Immature natural killer cell (primary cell): Measurements from ENCODE around the gene APMAP. TPM values are rescaled to one million over a fixed set of nuclear protein-coding genes. Genes with fewer than 3 reads are reported as not detected.

Experiments used
- DNase-seq, 3 donors: peaks; one replicate each; pipeline ENCODE4 v3.0.0; 2022; ENCODE audit warnings: mixed read lengths in 1 of 3
- H3K27ac Mint-ChIP-seq, 6 donors: one replicate each; pipeline ENCODE4 v1.8.0; 2020; ENCODE audit warnings: mixed read lengths in 6 of 6, mild to moderate bottlenecking in 5 of 6, inconsistent platforms in 4 of 6, moderate library complexity in 3 of 6
- H3K27me3 Mint-ChIP-seq, 3 donors: one replicate each; pipeline ENCODE4 v1.8.0; 2020 to 2021; ENCODE audit warnings: low read depth in 3 of 3, mild to moderate bottlenecking in 3 of 3, mixed read lengths in 3 of 3, moderate library complexity in 3 of 3, inconsistent platforms in 1 of 3
- H3K36me3 Mint-ChIP-seq, 3 donors: one replicate each; pipeline ENCODE4 v1.8.0; 2020; ENCODE audit warnings: mixed read lengths in 3 of 3, inconsistent platforms in 2 of 3, mild to moderate bottlenecking in 2 of 3
- H3K4me1 Mint-ChIP-seq, 2 donors: one replicate each; pipeline ENCODE4 v1.8.0; 2020; ENCODE audit warnings: inconsistent platforms in 2 of 2, mild to moderate bottlenecking in 2 of 2, mixed read lengths in 2 of 2, moderate library complexity in 1 of 2
- H3K4me3 Mint-ChIP-seq, 5 donors: one replicate each; pipeline ENCODE4 v1.8.0; 2020; ENCODE audit warnings: mild to moderate bottlenecking in 5 of 5, mixed read lengths in 5 of 5, inconsistent platforms in 3 of 5, moderate library complexity in 3 of 5
- H3K9me3 Mint-ChIP-seq, 6 donors: one replicate each; pipeline ENCODE4 v1.8.0; 2020; ENCODE audit warnings: mild to moderate bottlenecking in 6 of 6, mixed read lengths in 6 of 6, inconsistent platforms in 4 of 6, moderate library complexity in 3 of 6
- polyA plus RNA-seq, 3 donors: library from polyadenylated mRNA; unstranded; fragments of 300-500 nt; fragmentation: Illumina TruSeq; gene quantifications; one replicate each; pipeline ENCODE4 v1.2.3, GENCODE V29; 2021

The APMAP gene
- polyA plus RNA-seq, 3 donors from 2014 or later = 649 to 1,111 (median 667) TPM

DNA sequence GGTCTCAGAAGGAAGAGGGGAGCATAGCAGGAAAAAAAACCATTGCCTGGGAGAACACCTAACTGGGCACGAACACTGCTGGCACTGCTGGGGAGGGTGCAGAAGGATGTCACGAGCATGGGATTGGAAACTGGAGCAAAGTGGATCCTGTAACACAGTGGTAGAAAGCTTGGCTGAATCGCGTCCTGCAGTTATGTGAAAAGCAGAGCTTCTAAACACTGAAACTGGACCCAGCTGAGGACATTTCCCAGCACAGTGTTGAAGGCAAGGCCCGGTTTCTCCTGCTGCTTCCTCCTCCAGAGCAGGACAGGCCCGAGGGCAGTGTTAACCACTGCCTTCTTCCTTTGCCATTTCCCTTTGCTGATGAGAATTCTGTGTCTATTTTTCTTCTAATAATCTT is 6.7 kb downstream of the APMAP start:
- H3K4me3 Mint-ChIP-seq = peak overlapping the region; percentile 75 to 100 (median 92)
- no peak for DNase-seq
- peaks cover 11 to 43% (median 14%) of the 10 kb centered on the region in 3 donors for H3K36me3 Mint-ChIP-seq
- H3K9me3 Mint-ChIP-seq = no peaks in the 10 kb centered on the region
- peak overlapping the region; percentile 95 to 100 (median 98) for H3K27ac Mint-ChIP-seq
- peaks cover 7 to 30% (median 17%) of the 10 kb centered on the region in 3 donors for H3K27me3 Mint-ChIP-seq
- peaks cover 100% of the 10 kb centered on the region in 2 donors for H3K4me1 Mint-ChIP-seq

DNA sequence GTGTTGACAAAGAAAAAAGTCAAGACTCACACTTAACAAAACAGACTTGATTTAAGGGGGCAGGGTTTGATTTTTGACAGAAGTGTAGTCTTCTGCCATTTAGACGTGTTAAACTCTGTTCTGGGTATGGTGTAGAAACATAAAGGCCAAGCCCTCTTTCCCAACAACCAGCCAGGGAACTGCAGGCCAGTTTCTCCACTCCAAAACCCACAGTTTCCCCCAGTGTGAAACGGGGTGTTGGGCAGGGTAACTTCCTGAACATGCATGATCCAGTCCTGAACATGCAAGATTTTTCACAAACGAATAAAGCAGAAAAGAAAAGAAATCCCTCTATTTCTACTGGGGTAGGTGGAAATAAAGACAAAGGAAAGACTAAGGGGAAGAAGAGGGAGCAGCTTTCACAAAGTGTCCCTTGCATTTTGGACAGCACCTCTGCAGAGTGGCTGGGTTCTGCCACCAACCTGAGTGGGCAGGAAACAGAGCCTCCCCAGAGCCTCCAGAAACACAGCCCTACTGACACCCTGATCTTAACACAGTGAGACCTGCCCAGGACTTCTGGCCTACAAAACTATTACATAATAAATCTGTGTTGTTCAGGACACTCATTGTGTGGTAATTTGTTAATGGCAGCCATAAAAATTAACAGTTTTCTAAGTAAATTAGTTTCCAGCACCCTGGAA is 7.5 kb downstream of the APMAP start:
- Mint-ChIP-seq H3K4me1 (peaks cover 100% of the 10 kb centered on the region in 2 donors), H3K36me3 (peaks cover 11 to 43% (median 12%) of the 10 kb centered on the region in 3 donors), H3K9me3 (no peaks in the 10 kb centered on the region), H3K4me3 (peak overlapping the region; percentile 75 to 100 (median 92)), H3K27me3 (peaks cover 7 to 28% (median 18%) of the 10 kb centered on the region in 3 donors), H3K27ac (peak overlapping the region; percentile 95 to 100 (median 98))
- no peak for DNase-seq

DNA sequence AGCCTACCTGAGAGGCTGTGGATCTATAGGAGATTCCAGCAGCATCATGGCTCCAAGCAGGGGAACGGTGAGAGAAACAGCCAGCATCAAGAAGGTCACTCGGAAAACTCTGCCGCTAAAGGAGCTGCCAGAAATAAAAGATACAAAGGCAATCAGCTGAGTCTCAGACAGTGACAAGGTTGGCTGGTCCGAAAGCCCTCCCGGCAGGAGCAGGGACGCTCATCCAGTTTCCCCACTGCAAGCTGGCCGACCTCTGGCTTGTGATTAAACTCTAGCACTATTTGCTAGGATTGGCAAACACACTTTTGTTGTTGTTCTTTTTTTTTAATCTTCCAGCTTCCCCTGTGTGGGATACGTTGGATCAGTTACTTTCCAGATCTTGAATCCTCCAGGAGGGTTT is 8.7 kb downstream of the APMAP start:
- H3K9me3 Mint-ChIP-seq = no peaks in the 10 kb centered on the region

DNA sequence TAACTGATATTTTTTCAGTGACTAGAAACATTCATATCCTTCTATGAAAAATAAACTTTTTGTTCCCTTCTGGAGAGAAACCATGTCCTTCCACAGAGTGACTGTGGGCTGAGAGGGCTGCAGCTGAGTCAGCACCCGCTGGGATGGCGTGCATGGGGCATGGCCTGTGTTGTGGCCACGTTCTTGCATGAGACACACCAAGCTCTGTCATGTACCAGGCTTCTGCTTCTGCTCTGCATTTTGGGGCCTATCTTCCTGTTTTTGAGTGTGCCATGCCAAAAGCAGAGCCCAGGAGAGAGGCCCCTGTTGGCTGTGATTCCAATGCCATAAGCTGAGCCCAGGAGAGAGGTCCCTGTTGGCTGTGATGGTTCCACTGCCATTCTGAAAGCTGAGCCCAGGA is 10.8 kb downstream of the APMAP start:
- peak overlapping the region; percentile 88 to 100 (median 95) for H3K27ac Mint-ChIP-seq
- H3K4me3 Mint-ChIP-seq = peak overlapping the region; percentile 66 to 88 (median 78)
- H3K27me3 Mint-ChIP-seq = peaks cover 6 to 22% (median 13%) of the 10 kb centered on the region in 3 donors
- peaks cover 100% of the 10 kb centered on the region in 2 donors for H3K4me1 Mint-ChIP-seq
- DNase-seq = no peak
- no peaks in the 10 kb centered on the region for H3K9me3 Mint-ChIP-seq
- H3K36me3 Mint-ChIP-seq = peaks cover 27 to 65% (median 29%) of the 10 kb centered on the region in 3 donors

More for the DNA sequence above, 8.7 kb downstream of the APMAP start:
- DNase-seq = no peak
- Mint-ChIP-seq H3K4me3 (peak overlapping the region in 3 of 5 donors; percentile 43 to 99 (median 85)), H3K27me3 (peaks cover 6 to 29% (median 16%) of the 10 kb centered on the region in 3 donors), H3K36me3 (peaks cover 14 to 49% (median 18%) of the 10 kb centered on the region in 3 donors), H3K4me1 (peaks cover 100% of the 10 kb centered on the region in 2 donors), H3K27ac (peak overlapping the region; percentile 95 to 100 (median 98))

DNA sequence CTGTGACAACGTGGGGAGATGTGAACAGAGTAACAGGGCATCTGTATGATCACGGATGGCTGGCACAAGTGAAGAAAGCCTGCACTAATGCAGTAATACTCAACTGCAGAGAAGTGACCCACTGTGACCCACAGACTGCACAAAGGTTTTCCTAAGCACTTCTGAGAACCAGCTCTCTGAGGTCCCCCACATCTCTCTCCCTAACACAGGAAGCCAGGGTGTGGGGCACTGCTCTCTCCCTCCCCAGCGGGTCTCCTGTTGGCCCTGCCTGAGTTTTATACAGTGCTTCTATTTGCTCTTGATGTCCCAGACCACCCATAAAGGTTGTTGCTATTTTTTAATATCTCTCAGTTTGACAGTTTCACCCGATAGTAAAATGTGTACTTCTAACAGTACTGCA is 11.3 kb downstream of the APMAP start:
- peaks cover 100% of the 10 kb centered on the region in 2 donors for H3K4me1 Mint-ChIP-seq
- DNase-seq = peak in 2 of 3 donors; percentile 55 to 59
- peak overlapping the region; percentile 66 to 88 (median 78) for H3K4me3 Mint-ChIP-seq
- H3K27me3 Mint-ChIP-seq = peaks cover 6 to 19% (median 13%) of the 10 kb centered on the region in 3 donors
- peaks cover 0 to under 1% (median 0%) of the 10 kb centered on the region in 6 donors for H3K9me3 Mint-ChIP-seq
- H3K36me3 Mint-ChIP-seq = peaks cover 32 to 70% (median 34%) of the 10 kb centered on the region in 3 donors
- H3K27ac Mint-ChIP-seq = peak overlapping the region; percentile 88 to 100 (median 95)

DNA sequence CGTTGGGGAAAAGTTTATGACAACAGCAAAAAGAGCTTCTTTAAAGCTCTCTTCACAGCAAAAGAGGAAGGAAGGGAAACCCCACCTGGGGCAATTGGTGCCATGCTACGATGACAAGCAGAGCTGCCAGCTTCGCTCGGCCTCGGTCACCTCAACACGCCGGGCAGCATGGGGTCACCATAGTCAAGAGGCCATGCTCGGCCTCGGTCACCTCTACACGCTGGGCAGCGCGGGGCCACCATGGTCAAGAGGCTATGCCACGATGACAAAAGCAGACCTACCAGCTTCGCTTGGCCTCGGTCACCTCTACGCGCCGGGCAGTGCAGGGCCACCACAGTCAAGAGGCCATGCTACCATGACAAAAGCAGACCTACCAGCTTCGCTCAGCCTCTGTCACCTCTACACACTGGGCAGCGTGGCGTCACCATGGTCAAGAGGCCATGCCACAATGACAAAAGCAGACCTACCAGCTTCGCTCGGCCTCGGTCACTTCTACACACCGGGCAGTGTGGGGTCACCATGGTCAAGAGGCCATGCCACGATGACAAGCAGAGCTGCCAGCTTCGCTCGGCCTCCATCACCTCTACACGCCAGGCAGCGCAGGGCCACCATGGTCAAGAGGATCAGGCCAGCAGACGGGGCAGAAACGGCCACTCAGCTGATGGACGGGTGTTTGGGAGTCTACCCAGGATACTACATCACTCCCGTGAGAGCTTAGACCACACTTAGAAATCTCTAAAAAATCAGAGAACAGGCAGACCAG is 12.1 kb downstream of the APMAP start:
- Mint-ChIP-seq H3K4me1 (peaks cover 100% of the 10 kb centered on the region in 2 donors), H3K36me3 (peaks cover 40 to 78% (median 43%) of the 10 kb centered on the region in 3 donors), H3K27ac (peak overlapping the region; percentile 88 to 100 (median 95)), H3K4me3 (peak overlapping the region; percentile 66 to 88 (median 78)), H3K9me3 (peaks cover 0 to 3% (median 0%) of the 10 kb centered on the region in 6 donors), H3K27me3 (peaks cover 6 to 17% (median 8%) of the 10 kb centered on the region in 3 donors)
- no peak for DNase-seq

DNA sequence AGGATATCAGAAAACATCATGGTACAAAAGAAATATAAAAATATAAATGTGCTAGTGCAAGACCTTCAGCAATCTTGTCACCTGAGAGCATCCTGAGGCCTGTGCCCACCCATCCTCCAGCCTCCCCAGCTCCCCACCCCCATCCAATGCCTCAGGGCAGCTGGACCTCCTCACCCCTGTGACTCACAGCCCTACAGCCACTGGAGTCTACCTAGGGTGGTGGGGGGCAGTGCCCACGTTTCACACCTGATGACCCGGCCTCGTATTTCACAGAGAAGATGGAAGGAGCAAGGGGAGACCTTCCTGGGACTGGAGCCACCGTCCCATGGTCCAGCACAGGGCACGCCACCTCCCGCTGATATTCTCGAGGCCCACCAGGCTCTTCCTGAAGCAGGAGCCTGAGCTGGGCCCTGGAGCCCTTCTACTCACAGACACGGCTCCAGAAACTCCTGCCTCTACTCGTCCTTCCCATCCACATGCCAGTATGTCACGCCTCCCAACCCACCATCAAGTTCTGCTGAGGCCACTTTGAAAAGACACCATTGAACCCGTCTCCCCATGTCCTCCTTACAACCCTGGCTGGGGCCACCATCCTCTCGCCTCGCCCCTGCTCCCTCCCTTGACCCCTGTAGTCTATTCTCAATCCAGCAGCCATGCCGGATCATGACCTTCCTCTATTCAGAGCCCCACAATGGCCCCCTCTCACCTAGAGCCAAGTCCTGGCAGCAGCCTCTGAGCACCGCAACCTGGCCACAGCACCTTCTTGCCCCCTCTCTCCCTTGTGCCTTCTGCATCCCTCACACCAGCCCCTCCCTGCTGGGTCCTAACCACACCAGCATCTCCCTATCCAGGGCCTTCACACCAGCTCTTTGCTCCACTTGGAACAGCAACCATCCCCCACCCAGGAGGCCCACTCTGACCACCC is 13.3 kb downstream of the APMAP start:
- Mint-ChIP-seq H3K4me3 (peak overlapping the region; percentile 66 to 88 (median 76)), H3K9me3 (peaks cover 0 to 3% (median 0%) of the 10 kb centered on the region in 6 donors), H3K4me1 (peaks cover 99 to 100% of the 10 kb centered on the region in 2 donors), H3K27ac (peak overlapping the region; percentile 88 to 100 (median 95)), H3K27me3 (peaks cover 6 to 13% (median 6%) of the 10 kb centered on the region in 3 donors), H3K36me3 (peaks cover 47 to 90% (median 52%) of the 10 kb centered on the region in 3 donors)
- DNase-seq = no peak

DNA sequence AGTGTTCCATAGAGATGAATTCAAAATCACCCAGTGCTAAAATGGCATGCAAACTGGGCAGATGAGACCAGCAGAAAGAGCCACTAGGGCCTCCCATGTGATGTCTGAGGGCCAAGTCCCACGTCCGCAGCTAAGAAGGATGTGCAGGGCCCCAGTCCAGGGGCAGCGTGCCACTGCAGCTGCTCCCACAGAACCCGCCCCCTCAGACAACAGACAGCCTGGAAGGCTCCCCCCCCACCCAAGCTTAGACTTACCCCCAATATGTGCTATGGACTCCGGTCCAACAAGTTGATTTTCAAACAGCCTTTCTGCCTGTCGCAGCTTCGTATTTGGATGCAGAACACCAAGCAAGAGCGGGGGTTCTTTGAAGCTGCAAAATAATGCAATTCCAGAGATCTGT is 14.0 kb downstream of the APMAP start:
- peaks cover 0 to 3% (median 0%) of the 10 kb centered on the region in 6 donors for H3K9me3 Mint-ChIP-seq
- peaks cover 48 to 90% (median 56%) of the 10 kb centered on the region in 3 donors for H3K36me3 Mint-ChIP-seq
- H3K4me3 Mint-ChIP-seq = peak overlapping the region in 3 of 5 donors; percentile 19 to 60 (median 51)
- H3K27me3 Mint-ChIP-seq = peaks cover 4 to 14% (median 8%) of the 10 kb centered on the region in 3 donors
- peak overlapping the region; percentile 84 to 96 (median 95) for H3K27ac Mint-ChIP-seq
- peaks cover 99 to 100% of the 10 kb centered on the region in 2 donors for H3K4me1 Mint-ChIP-seq
- no peak for DNase-seq

DNA sequence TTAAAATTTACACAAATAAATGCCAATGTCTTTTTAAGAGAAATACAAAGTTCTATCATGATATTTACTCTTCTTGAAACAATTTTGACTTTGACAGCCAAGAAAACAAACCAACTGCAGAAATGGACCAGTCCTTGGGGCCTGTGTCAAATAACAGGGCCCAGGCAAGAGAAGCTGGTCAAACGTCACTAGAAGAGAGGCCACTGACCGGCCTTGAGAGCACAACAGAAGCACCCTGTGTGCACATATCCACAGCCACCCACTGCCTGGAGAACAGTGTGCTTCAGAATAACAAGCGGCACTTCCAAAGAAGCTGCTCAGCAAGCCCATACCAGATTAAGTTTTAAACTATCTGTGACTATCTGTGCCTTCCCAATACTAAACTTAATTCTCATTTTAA is 14.8 kb downstream of the APMAP start:
- Mint-ChIP-seq H3K9me3 (peaks cover 0 to 3% (median 0%) of the 10 kb centered on the region in 6 donors), H3K27me3 (peaks cover 4 to 14% (median 8%) of the 10 kb centered on the region in 3 donors), H3K36me3 (peaks cover 54 to 90% (median 62%) of the 10 kb centered on the region in 3 donors), H3K4me1 (peaks cover 99% of the 10 kb centered on the region in 2 donors), H3K4me3 (peak overlapping the region; percentile 31 to 68 (median 60)), H3K27ac (peak overlapping the region; percentile 84 to 96 (median 95))
- no peak for DNase-seq

DNA sequence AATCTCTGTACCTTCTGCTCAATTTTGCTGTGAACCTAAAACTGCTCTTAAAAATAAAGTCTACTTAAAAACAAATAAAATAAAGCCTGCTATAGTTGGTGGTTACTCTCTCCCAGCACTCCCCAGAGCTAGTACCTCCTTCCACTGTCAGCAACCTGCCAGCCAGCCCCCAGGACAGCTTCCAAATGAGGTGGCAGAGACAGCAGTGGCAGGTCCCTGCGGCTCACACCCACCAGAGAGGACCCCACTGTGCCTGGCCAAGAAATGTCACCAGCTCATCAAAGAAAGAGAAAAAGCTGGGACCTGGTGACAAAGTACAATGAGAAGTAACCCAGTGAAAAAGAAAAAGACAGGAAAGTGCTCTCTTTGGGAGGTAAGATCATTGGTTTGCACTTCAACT is 15.2 kb downstream of the APMAP start:
- DNase-seq = no peak
- Mint-ChIP-seq H3K27ac (peak overlapping the region; percentile 84 to 96 (median 95)), H3K9me3 (peaks cover 0 to 3% (median 0%) of the 10 kb centered on the region in 6 donors), H3K36me3 (peaks cover 56 to 91% (median 62%) of the 10 kb centered on the region in 3 donors), H3K4me3 (peak overlapping the region; percentile 50 to 68 (median 60)), H3K27me3 (peaks cover 4 to 14% (median 4%) of the 10 kb centered on the region in 3 donors), H3K4me1 (peaks cover 94 to 96% of the 10 kb centered on the region in 2 donors)

DNA sequence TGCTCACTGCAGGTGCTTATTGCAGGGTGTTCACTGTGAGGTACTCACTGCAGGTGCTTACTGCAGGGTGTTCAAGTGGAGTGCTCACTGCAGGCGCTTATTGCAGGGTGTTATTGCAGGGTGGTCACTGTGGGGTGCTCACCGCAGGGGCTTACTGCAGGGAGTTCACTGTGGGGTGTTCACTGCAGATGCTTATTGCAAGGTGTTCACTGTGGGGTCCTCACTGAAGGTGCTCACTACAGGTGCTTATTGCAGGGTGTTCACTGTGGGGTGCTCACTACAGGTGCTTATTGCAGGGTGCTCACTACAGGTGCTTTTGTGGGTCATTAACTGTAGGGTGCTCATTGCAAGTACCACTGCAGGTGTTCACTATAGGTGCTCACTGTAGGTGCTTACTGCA is 20.2 kb downstream of the APMAP start:
- Mint-ChIP-seq H3K36me3 (peaks cover 58 to 98% (median 64%) of the 10 kb centered on the region in 3 donors), H3K27me3 (peaks cover 9 to 19% (median 11%) of the 10 kb centered on the region in 3 donors), H3K27ac (peak overlapping the region in 1 of 6 donors; percentile 30), H3K9me3 (peaks cover 0 to 3% (median 0%) of the 10 kb centered on the region in 6 donors), H3K4me3 (no peak overlapping the region), H3K4me1 (peaks cover 78 to 86% of the 10 kb centered on the region in 2 donors)
- no peak for DNase-seq

DNA sequence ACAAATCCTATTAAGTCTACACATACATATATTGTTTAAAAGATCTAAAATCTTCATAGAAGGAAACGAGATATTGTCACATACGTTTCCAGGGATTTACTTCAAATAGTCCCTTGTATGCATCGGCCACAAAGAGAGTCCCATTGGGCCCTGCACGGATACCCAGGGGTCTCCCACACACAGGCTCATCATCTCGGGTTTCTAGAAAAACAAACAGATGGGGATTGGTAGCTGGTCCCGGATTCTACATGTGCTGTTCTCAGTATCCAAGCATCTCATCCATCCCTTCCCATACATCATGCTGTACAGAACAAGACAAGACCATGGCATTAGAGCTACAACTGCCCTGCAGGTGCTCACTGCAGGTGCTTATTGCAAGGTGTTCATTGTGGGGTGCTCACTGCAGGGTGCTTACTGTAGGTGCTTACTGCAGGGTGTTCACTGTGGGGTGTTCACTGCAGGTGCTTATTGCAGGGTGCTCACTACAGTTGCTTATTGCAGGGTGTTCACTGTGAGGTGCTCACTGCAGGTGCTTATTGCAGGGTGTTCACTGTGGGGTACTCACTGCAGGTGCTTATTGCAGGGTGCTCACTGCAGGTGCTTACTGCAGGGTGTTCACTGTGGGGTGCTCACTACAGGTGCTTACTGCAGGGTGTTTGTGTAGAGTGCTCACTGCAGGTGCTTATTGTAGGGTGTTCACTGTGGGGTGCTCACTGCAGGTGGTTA is 21.0 kb downstream of the APMAP start:
- H3K4me1 Mint-ChIP-seq = peaks cover 73 to 84% of the 10 kb centered on the region in 2 donors
- no peak overlapping the region for H3K4me3 Mint-ChIP-seq
- H3K27ac Mint-ChIP-seq = peak overlapping the region in 4 of 6 donors; percentile 17 to 60 (median 44)
- no peak for DNase-seq
- H3K27me3 Mint-ChIP-seq = peaks cover 9 to 19% (median 11%) of the 10 kb centered on the region in 3 donors
- H3K9me3 Mint-ChIP-seq = peaks cover 0 to 3% (median 0%) of the 10 kb centered on the region in 6 donors
- peaks cover 53 to 95% (median 60%) of the 10 kb centered on the region in 3 donors for H3K36me3 Mint-ChIP-seq
